ENCODE results near the gene PHLDB2. TPM values are rescaled to one million over a fixed set of nuclear protein-coding genes. Genes with fewer than 3 reads are reported as not detected.

Gene PHLDB2
- total RNA-seq, 6 donors from 2014 or later = 22.4 to 67.1 (median 42.7) TPM

- TF ChIP-seq POLR2AphosphoS5 (IDR thresholded peaks at IDR 0.05) (no peak), POLR2A (IDR thresholded peaks at IDR 0.05) (no peak), CTCF (IDR thresholded peaks at IDR 0.05) (no peak)
- no peak for ATAC-seq (ENCODE audit: low FRiP score in 2 of 2)
- H3K27ac ChIP-seq = no peak overlapping the region
- peaks cover 0 to 11% (median 7%) of the 10 kb centered on the region in 4 donors for H3K4me1 ChIP-seq
- no peak overlapping the region for H3K4me3 ChIP-seq
- H3K27me3 ChIP-seq = no peaks in the 10 kb centered on the region
- H3K9me3 ChIP-seq = no peaks in the 10 kb centered on the region
- peaks cover 0 to 42% (median 0%) of the 10 kb centered on the region in 4 donors for H3K36me3 ChIP-seq
- 89 to 90% methylated on average over 9 of the region's 9 CpGs for WGBS, 2 donors
- DNase-seq = no peak
Measured at GRCh38 chr3:111919370-111920065, 60.5 kb downstream of the PHLDB2 start.

- H3K27me3 ChIP-seq = no peaks in the 10 kb centered on the region
- peaks cover 0 to 11% (median 7%) of the 10 kb centered on the region in 4 donors for H3K4me1 ChIP-seq
- no peaks in the 10 kb centered on the region for H3K9me3 ChIP-seq
- ATAC-seq (ENCODE audit: low FRiP score in 2 of 2) (no peak), DNase-seq (no peak)
- H3K27ac ChIP-seq = no peak overlapping the region
- no peak overlapping the region for H3K4me3 ChIP-seq
- H3K36me3 ChIP-seq = peaks cover 0 to 40% (median 0%) of the 10 kb centered on the region in 4 donors
- WGBS, 2 donors = 59 to 60% methylated on average over 1 of the region's 1 CpG
- TF ChIP-seq POLR2AphosphoS5 (IDR thresholded peaks at IDR 0.05) (no peak), POLR2A (IDR thresholded peaks at IDR 0.05) (no peak), EP300 (IDR thresholded peaks at IDR 0.05) (no peak), CTCF (IDR thresholded peaks at IDR 0.05) (no peak)
Measured at GRCh38 chr3:111921181-111921580, 62.1 kb downstream of the PHLDB2 start.

DNA sequence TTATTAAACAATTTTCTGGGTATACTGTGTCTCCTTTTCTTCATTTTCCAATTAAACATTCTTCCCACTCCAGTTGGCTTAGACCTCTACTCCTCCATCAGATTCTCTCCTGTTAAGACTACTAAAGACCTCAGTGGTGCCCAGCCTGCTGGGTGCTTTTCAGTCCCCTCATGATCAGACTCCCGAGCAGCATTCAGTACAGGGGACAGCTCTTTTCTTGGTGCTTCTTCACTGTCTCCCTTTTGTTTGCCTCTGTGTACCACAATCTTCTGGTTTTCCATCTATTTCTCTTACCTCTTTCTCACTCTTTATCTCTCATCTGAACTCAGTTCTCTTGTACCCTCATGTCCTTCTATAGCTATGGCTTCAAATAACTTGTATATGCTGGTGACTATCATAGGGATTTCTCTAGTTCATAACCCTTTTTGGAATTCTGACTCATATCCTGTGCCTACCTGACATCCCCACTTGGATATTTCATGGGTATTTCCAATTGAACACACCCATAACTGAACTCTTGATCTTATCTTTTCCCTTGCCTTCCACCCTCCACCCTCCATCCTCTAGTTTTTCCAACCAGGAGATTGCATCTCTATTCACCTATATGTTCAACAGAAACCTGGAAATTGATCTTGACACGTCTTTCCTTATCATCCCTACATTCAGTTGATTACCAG, 64.2 kb downstream of the PHLDB2 start:
- Histone ChIP-seq H3K27ac (no peak overlapping the region), H3K9me3 (no peaks in the 10 kb centered on the region), H3K27me3 (no peaks in the 10 kb centered on the region), H3K4me1 (peaks cover 0 to 11% (median 7%) of the 10 kb centered on the region in 4 donors), H3K36me3 (peaks cover 0 to 37% (median 0%) of the 10 kb centered on the region in 4 donors), H3K4me3 (no peak overlapping the region)
- WGBS, 2 donors = 37 to 67% methylated on average over 2 of the region's 2 CpGs
- TF ChIP-seq POLR2A (IDR thresholded peaks at IDR 0.05) = no peak
- TF ChIP-seq EP300 (IDR thresholded peaks at IDR 0.05) = no peak
- TF ChIP-seq CTCF (IDR thresholded peaks at IDR 0.05) = no peak
- no peak for TF ChIP-seq POLR2AphosphoS5 (IDR thresholded peaks at IDR 0.05)
- ATAC-seq (ENCODE audit: low FRiP score in 2 of 2) = no peak
- no peak for DNase-seq

DNA sequence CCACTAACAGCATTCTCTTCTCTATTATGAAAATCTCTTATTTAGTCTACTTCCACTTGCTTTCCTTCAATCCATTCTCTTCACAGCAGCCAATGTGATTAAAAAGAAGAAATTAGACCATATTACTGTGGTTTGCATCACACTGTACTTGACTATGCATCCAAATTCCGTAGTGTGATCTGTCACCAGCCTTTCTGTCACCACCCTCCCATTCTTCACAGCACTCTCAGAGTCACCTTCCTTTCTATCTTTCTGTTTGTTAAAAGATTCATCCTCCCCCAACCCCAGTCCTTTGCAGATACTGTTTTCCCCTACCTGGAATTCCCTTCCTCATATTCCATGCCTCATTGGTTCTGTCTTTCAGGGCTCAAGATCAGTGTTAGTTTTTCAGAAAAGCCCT, 64.7 kb downstream of the PHLDB2 start:
- H3K36me3 ChIP-seq = peaks cover 0 to 31% (median 0%) of the 10 kb centered on the region in 4 donors
- WGBS, 2 donors = 82 to 92% methylated on average over 1 of the region's 1 CpG
- no peak overlapping the region for H3K4me3 ChIP-seq
- no peak for ATAC-seq (ENCODE audit: low FRiP score in 2 of 2)
- TF ChIP-seq EP300 (IDR thresholded peaks at IDR 0.05) = no peak
- TF ChIP-seq POLR2A (IDR thresholded peaks at IDR 0.05) = no peak
- TF ChIP-seq POLR2AphosphoS5 (IDR thresholded peaks at IDR 0.05) = no peak
- TF ChIP-seq CTCF (IDR thresholded peaks at IDR 0.05) = no peak
- H3K27ac ChIP-seq = peak overlapping the region in 1 of 4 donors; percentile 62
- H3K4me1 ChIP-seq = peaks cover 0 to 11% (median 7%) of the 10 kb centered on the region in 4 donors
- no peak for DNase-seq
- H3K9me3 ChIP-seq = no peaks in the 10 kb centered on the region
- no peaks in the 10 kb centered on the region for H3K27me3 ChIP-seq

Data from upper lobe of left lung (tissue), 6 donors.